K562 (cell line): ENCODE data around the gene RUSC1. TPM values are rescaled to one million over a fixed set of nuclear protein-coding genes. Genes with fewer than 3 reads are reported as not detected.

ENCODE experiments used
- ATAC-seq: fragments of 200-7000 bp; cut with Tn5 transposase; 3 replicates; pipeline ENCODE4 v1.9.1; 2020; ENCODE audit warnings: moderate library complexity
- BruUV-seq: library from RNA; stranded (reverse); fragments of 400-500 nt; replicated peaks from 2 replicates; lab custom pipeline; 2021; lab: Mats Ljungman, UMichigan
- CTCF ChIA-PET: fragments of 300-600 bp; formaldehyde crosslinking; extraction: SDS; loops from one replicate; lab custom pipeline; 2021; ENCODE audit warnings: low intra/inter-chr PET ratio; lab: Yijun Ruan, JAX
- POLR2A ChIA-PET: fragments of 300-600, 350-650 bp; sonication (Branson Sonifier 250); formaldehyde crosslinking; extraction: SDS; loops from one replicate; lab custom pipeline; 2021; ENCODE audit warnings: antibody characterized with exemption, inconsistent platforms; lab: Yijun Ruan, JAX
- DNase-seq, 4 experiments: peaks; one replicate each; pipeline versions ENCODE4 v3.0.0 to v3.0.0-alpha.2; 2011 to 2018; ENCODE audit warnings: low spot score in 3 of 4, mixed read lengths in 3 of 4; ENCODE audit errors: extremely low read depth in 1 of 4
- FAIRE-seq: peaks from 2 replicates; lab custom pipeline; 2011; peaks lifted over from hg19 to GRCh38; lab: Jason Lieb, UNC
- H2AFZ ChIP-seq: 2 replicates; pipeline ENCODE4 v1.6.0; 2011; ENCODE audit warnings: low read depth, low read length, control low read depth, inconsistent platforms
- H3K27ac ChIP-seq: fragments of 200-600 bp; 3 replicates; pipeline ENCODE4 v1.8.0; 2011; ENCODE audit warnings: low read depth, mild to moderate bottlenecking, control low read depth, inconsistent platforms, low read length, moderate library complexity, mixed read lengths; ENCODE audit errors: extremely low read depth
- H3K27me3 ChIP-seq, 2 experiments: fragments of 300-600 bp in 1 of 2; 2 replicates in 1 of 2; 3 replicates in 1 of 2; pipeline versions ENCODE4 v1.6.0 to v1.8.0; 2011; ENCODE audit warnings: inconsistent platforms in 2 of 2, low read length in 2 of 2, mild to moderate bottlenecking in 1 of 2, mixed read lengths in 1 of 2, moderate library complexity in 1 of 2; ENCODE audit not compliant: control insufficient read depth in 2 of 2, insufficient read depth in 2 of 2
- H3K36me3 ChIP-seq: fragments of 300-600 bp; 3 replicates; pipeline ENCODE4 v1.8.0; 2011; ENCODE audit warnings: mild to moderate bottlenecking, low read length, inconsistent platforms; ENCODE audit not compliant: control insufficient read depth, insufficient read depth
- H3K4me1 ChIP-seq, 2 experiments: fragments of 200-600 bp in 1 of 2; replicated peaks in 1 of 2; 2 replicates in 1 of 2; 3 replicates in 1 of 2; pipeline versions ENCODE4 v1.5.1 to v1.8.0; 2011; ENCODE audit warnings: inconsistent platforms in 2 of 2, low read length in 2 of 2, mild to moderate bottlenecking in 1 of 2, mixed read lengths in 1 of 2, moderate library complexity in 1 of 2; ENCODE audit not compliant: control insufficient read depth in 2 of 2, insufficient read depth in 2 of 2
- H3K4me2 ChIP-seq: 2 replicates; pipeline ENCODE4 v1.6.1; 2011; ENCODE audit warnings: low read length, control low read depth, inconsistent platforms, mixed read lengths; ENCODE audit not compliant: insufficient read depth
- H3K4me3 ChIP-seq: fragments of 200-600 bp; sonication (generic), shearing (Covaris generic); 2 replicates; pipeline ENCODE4 v1.5.1; 2016; ENCODE audit warnings: control low read depth, inconsistent platforms
- H3K79me2 ChIP-seq: fragments of 200-600 bp; 3 replicates; pipeline ENCODE4 v1.8.0; 2011; ENCODE audit warnings: low read length, inconsistent platforms; ENCODE audit not compliant: control insufficient read depth, insufficient read depth
- H3K9ac ChIP-seq, 2 experiments: 2 replicates each; pipeline versions ENCODE4 v1.6.0 to v1.6.1; 2011; ENCODE audit warnings: low read depth in 2 of 2, low read length in 2 of 2, control low read depth in 1 of 2, inconsistent platforms in 1 of 2, mild to moderate bottlenecking in 1 of 2, mixed read lengths in 1 of 2; ENCODE audit not compliant: insufficient read depth in 1 of 2
- H3K9me1 ChIP-seq: one replicate; pipeline ENCODE4 v1.6.0; 2011; ENCODE audit warnings: inconsistent platforms, mild to moderate bottlenecking, low read length, moderate library complexity; ENCODE audit not compliant: control insufficient read depth, insufficient read depth
- H3K9me3 ChIP-seq: replicated peaks from 2 replicates; pipeline ENCODE4 v1.5.1; 2011; ENCODE audit warnings: low read depth, low read length, inconsistent platforms; ENCODE audit not compliant: control insufficient read depth, insufficient read depth
- H4K20me1 ChIP-seq: replicated peaks from 2 replicates; pipeline ENCODE4 v1.6.1; 2011; ENCODE audit warnings: low read length, inconsistent platforms, mixed read lengths; ENCODE audit not compliant: control insufficient read depth, insufficient read depth
- CTBP1 ChIP-seq: fragments of 450-650 bp; IDR thresholded peaks from 2 replicates; pipeline ENCODE4 v1.6.1; 2016; ENCODE audit warnings: borderline replicate concordance
- GTF3C2 ChIP-seq: IDR thresholded peaks from 3 replicates; pipeline ENCODE4 v1.6.1; 2011; ENCODE audit warnings: borderline replicate concordance, mild to moderate bottlenecking, moderate library complexity; ENCODE audit not compliant: insufficient read length; ENCODE audit errors: extremely low read depth
- KLF1 ChIP-seq: fragments of 450-650 bp; IDR thresholded peaks from 2 replicates; pipeline ENCODE4 v1.6.1; 2016; ENCODE audit warnings: missing genetic modification characterization, missing compliant biosample characterization
- MIER1 ChIP-seq: fragments of 450-650 bp; IDR thresholded peaks from 2 replicates; pipeline ENCODE4 v1.6.1; 2016; ENCODE audit warnings: antibody characterized with exemption, mild to moderate bottlenecking, low read depth
- OTX1 ChIP-seq: fragments of 450-650 bp; formaldehyde crosslinking; IDR thresholded peaks from 2 replicates; pipeline ENCODE4 v1.4.0; 2022; ENCODE audit warnings: mild to moderate bottlenecking
- SREBF1 ChIP-seq: fragments of 150-350 bp; IDR thresholded peaks from 2 replicates; pipeline ENCODE4 v1.6.1; 2014; ENCODE audit warnings: antibody characterized with exemption, low read depth, low read length, borderline replicate concordance
- ZBTB12 ChIP-seq: fragments of 250-450 bp; sonication (Bioruptor Pico); IDR thresholded peaks from 2 replicates; pipeline ENCODE4 v1.4.0; 2020
- ZBTB34 ChIP-seq: fragments of 250-450 bp; sonication (Bioruptor Pico); IDR thresholded peaks from 2 replicates; pipeline ENCODE4 v1.8.0; 2021; ENCODE audit warnings: mild to moderate bottlenecking, moderate library complexity
- ZNF311 ChIP-seq: fragments of 250-450 bp; sonication (Bioruptor Pico); IDR thresholded peaks from 2 replicates; pipeline ENCODE4 v1.4.0; 2020; ENCODE audit warnings: mild to moderate bottlenecking, moderate library complexity
- WGBS: fragments of 100-300 bp; shearing (Covaris generic); methylation state at CpG from one replicate; pipeline ENCODE4 v1.1.6; 2016; ENCODE audit warnings: low coverage, mixed read lengths; ENCODE audit not compliant: insufficient coverage; ENCODE audit errors: missing lambda C conversion rate; 5-methylcytosine and 5-hydroxymethylcytosine counted together
- in situ Hi-C: fragments of 300-500 bp; cut with MboI; formaldehyde crosslinking; loops from 4 replicates; pipeline ENCODE4 v1.15.0; 2018; ENCODE audit warnings: inconsistent platforms, mixed read lengths
- intact Hi-C: fragments of 100-400 bp; cut with micrococcal nuclease; formaldehyde crosslinking; loops from 2 replicates; pipeline ENCODE4 v1.14.2; 2022
- polyA plus RNA-seq, 8 experiments: library from polyadenylated mRNA; depleted of rRNA in 4 of 8; stranded (reverse) in 5 of 8; unstranded in 3 of 8; fragments of >200 nt; fragmentation: Nextera tagmentation in 2 of 8; fragmentation: Illumina TruSeq in 1 of 8; extraction: Ambion mirVana in 2 of 8; extraction: Trizol in 1 of 8; gene quantifications; 2 replicates each; pipeline versions ENCODE4 v1.2.1 to v1.2.3, GENCODE V29; 2011 to 2014; ENCODE audit warnings: inconsistent platforms in 1 of 8, missing spikeins in 1 of 8
- total RNA-seq, 7 experiments: library from RNA; depleted of rRNA in 6 of 7; stranded (reverse); fragments of >200 nt in 6 of 7; fragmentation: Illumina TruSeq in 2 of 7; extraction: Trizol in 2 of 7; gene quantifications; 2 replicates each; pipeline versions ENCODE4 v1.2.1 to v1.2.3, GENCODE V29; 2011 to 2021; ENCODE audit warnings: low replicate concordance in 1 of 7
- TF ChIP-seq, protein P1 (sequence below): fragments of 250-450 bp; sonication (Bioruptor Pico); IDR thresholded peaks from 2 replicates; pipeline ENCODE4 v1.4.0; 2020

RUSC1 gene
- total and polyA plus RNA-seq, 9 of the 15 experiments (the other 6 are each of a cell fraction or from before 2014, with no cell fraction given) = 5.7 to 68.3 (median 33.6) TPM

DNA sequence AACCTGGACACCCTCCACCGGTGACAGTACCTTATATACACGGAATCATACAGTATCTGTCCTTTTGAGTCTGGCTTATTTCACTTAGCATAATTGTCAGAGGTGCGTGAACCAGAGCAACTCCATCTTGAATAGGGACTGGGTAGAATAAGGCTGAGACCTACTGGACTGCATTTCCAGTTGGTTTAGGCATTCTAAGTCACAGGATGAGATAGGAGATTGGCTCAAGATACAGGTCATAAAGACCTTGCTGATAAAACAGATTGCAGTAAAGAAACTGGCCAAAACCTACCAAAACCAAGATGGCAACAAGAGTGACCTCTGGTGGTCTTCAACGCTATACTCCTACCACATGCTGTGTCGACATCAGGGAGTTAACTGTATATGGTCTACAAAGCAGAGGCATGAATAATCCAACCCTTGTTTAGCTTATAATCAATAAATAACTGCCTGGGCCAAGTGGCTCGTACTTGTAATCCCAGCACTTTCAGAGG is 13.4 kb upstream of the RUSC1 start:
- peaks cover 23 to 40% of the 10 kb centered on the region in 2 experiments; a peak in 4 of 5 replicates for H3K4me1 ChIP-seq
- H3K9ac ChIP-seq = peak overlapping the region in 1 of 2 experiments; percentile 95; a peak in 2 of 4 replicates
- in situ Hi-C loops (loop anchor here (25.0 kb wide), 1 partner anchor 1430 kb away; the partner anchor contains the start of genes ISG20L2, METTL25B and MRPL24), intact Hi-C loops (no loop called here)
- H3K9me3 ChIP-seq = no peaks in the 10 kb centered on the region
- no peaks in the 10 kb centered on the region for H3K27me3 ChIP-seq
- H4K20me1 ChIP-seq = no peaks in the 10 kb centered on the region
- no TSS peak for BruUV-seq
- H3K36me3 ChIP-seq = peaks cover 25% of the 10 kb centered on the region
- H2AFZ ChIP-seq = peak overlapping the region; percentile 60; the same call in 1 of the 2 replicates
- peak; percentile 51 for ATAC-seq
- H3K4me2 ChIP-seq = peak overlapping the region; percentile 96
- WGBS = 31% methylated on average over 6 of the region's 6 CpGs
- H3K79me2 ChIP-seq = peaks cover 36% of the 10 kb centered on the region
- no peaks in the 10 kb centered on the region for H3K9me1 ChIP-seq
- POLR2A ChIA-PET = interaction anchor here (0.7 to 1.9 kb wide), 8 partner anchors 10 to 57 kb away, joined by 3 to 8 read pairs (median 4); partner anchors contain the start of gene HCN3
- H3K4me3 ChIP-seq = no peak overlapping the region
- H3K27ac ChIP-seq = peak overlapping the region; percentile 93
- CTCF ChIA-PET = interaction anchor here (0.6 to 3.0 kb wide), 3 partner anchors 29 to 57 kb away, joined by 3 to 23 read pairs (median 5); partner anchors contain the start of gene HCN3
- DNase-seq = peak in 1 of 4 experiments; percentile 81
- FAIRE-seq = peak; percentile 67
- no peak for TF ChIP-seq MIER1
- no peak for TF ChIP-seq CTBP1
- TF ChIP-seq ZBTB12 = peak; percentile 85
- TF ChIP-seq ZBTB34 (CRISPR knock-in tag) = peak; percentile 89
- TF ChIP-seq, protein P1, sequence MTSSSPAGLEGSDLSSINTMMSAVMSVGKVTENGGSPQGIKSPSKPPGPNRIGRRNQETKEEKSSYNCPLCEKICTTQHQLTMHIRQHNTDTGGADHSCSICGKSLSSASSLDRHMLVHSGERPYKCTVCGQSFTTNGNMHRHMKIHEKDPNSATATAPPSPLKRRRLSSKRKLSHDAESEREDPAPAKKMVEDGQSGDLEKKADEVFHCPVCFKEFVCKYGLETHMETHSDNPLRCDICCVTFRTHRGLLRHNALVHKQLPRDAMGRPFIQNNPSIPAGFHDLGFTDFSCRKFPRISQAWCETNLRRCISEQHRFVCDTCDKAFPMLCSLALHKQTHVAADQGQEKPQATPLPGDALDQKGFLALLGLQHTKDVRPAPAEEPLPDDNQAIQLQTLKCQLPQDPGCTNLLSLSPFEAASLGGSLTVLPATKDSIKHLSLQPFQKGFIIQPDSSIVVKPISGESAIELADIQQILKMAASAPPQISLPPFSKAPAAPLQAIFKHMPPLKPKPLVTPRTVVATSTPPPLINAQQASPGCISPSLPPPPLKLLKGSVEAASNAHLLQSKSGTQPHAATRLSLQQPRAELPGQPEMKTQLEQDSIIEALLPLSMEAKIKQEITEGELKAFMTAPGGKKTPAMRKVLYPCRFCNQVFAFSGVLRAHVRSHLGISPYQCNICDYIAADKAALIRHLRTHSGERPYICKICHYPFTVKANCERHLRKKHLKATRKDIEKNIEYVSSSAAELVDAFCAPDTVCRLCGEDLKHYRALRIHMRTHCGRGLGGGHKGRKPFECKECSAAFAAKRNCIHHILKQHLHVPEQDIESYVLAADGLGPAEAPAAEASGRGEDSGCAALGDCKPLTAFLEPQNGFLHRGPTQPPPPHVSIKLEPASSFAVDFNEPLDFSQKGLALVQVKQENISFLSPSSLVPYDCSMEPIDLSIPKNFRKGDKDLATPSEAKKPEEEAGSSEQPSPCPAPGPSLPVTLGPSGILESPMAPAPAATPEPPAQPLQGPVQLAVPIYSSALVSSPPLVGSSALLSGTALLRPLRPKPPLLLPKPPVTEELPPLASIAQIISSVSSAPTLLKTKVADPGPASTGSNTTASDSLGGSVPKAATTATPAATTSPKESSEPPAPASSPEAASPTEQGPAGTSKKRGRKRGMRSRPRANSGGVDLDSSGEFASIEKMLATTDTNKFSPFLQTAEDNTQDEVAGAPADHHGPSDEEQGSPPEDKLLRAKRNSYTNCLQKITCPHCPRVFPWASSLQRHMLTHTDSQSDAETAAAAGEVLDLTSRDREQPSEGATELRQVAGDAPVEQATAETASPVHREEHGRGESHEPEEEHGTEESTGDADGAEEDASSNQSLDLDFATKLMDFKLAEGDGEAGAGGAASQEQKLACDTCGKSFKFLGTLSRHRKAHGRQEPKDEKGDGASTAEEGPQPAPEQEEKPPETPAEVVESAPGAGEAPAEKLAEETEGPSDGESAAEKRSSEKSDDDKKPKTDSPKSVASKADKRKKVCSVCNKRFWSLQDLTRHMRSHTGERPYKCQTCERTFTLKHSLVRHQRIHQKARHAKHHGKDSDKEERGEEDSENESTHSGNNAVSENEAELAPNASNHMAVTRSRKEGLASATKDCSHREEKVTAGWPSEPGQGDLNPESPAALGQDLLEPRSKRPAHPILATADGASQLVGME (CRISPR knock-in tag) = peak; percentile 93
- TF ChIP-seq KLF1 = peak; percentile 76
- no peak for TF ChIP-seq GTF3C2
- peak; percentile 96 for TF ChIP-seq ZNF311 (CRISPR knock-in tag)
- TF ChIP-seq OTX1 = peak; percentile 94
- no peak for TF ChIP-seq SREBF1
